DOHH2 (cell line): ENCODE measurements around the gene LIPC.

Source experiments
- H3F3A ChIP-seq: fragments of 200-600 bp; sonication (generic), shearing (Covaris generic); 2 replicates; pipeline ENCODE4 v1.6.0; 2016; ENCODE audit warnings: antibody characterized with exemption, mild to moderate bottlenecking; ENCODE audit not compliant: control insufficient read depth, insufficient read depth
- H3K27ac ChIP-seq: fragments of 200-600 bp; sonication (generic); 2 replicates; pipeline ENCODE4 v1.5.1; 2014; ENCODE audit warnings: low read depth, mild to moderate bottlenecking, low read length, moderate library complexity
- H3K27me3 ChIP-seq: fragments of 200-600 bp; sonication (generic); 2 replicates; pipeline ENCODE4 v1.6.1; 2014; ENCODE audit warnings: mild to moderate bottlenecking, low read length, mixed read lengths; ENCODE audit not compliant: control insufficient read depth
- H3K36me3 ChIP-seq: fragments of 200-600 bp; sonication (generic); 2 replicates; pipeline ENCODE4 v1.6.1; 2014; ENCODE audit warnings: mild to moderate bottlenecking, low read length, moderate library complexity, mixed read lengths; ENCODE audit not compliant: control insufficient read depth
- H3K4me1 ChIP-seq: fragments of 200-600 bp; sonication (generic); 2 replicates; pipeline ENCODE4 v1.6.1; 2014; ENCODE audit warnings: mild to moderate bottlenecking, low read length, mixed read lengths; ENCODE audit not compliant: control insufficient read depth
- H3K4me2 ChIP-seq: fragments of 200-600 bp; sonication (generic); 2 replicates; pipeline ENCODE4 v1.6.0; 2014; ENCODE audit warnings: mild to moderate bottlenecking, low read length, moderate library complexity
- H3K4me3 ChIP-seq: fragments of 200-600 bp; sonication (generic); 2 replicates; pipeline ENCODE4 v1.5.1; 2014; ENCODE audit warnings: mild to moderate bottlenecking, low read length, mixed read lengths
- H3K79me2 ChIP-seq: fragments of 200-600 bp; sonication (generic); 2 replicates; pipeline ENCODE4 v1.6.1; 2014; ENCODE audit warnings: mild to moderate bottlenecking, low read length, mixed read lengths; ENCODE audit not compliant: control insufficient read depth
- H3K9me2 ChIP-seq: fragments of 200-600 bp; sonication (generic); replicated peaks from 2 replicates; pipeline ENCODE4 v1.6.1; 2014; ENCODE audit warnings: mild to moderate bottlenecking, low read length, mixed read lengths; ENCODE audit not compliant: control insufficient read depth
- H3K9me3 ChIP-seq: fragments of 200-600 bp; sonication (generic); 2 replicates; pipeline ENCODE4 v1.6.1; 2014; ENCODE audit warnings: antibody characterized with exemption, low read length, mixed read lengths; ENCODE audit not compliant: control insufficient read depth, insufficient read depth
- H4K20me1 ChIP-seq: fragments of 200-600 bp; sonication (generic); 2 replicates; pipeline ENCODE4 v1.6.0; 2014; ENCODE audit warnings: low read depth, mild to moderate bottlenecking, antibody characterized with exemption, low read length, moderate library complexity; ENCODE audit not compliant: control insufficient read depth, insufficient read depth
- CTCF ChIP-seq: fragments of 200-600 bp; sonication (generic); IDR thresholded peaks from one replicate; pipeline ENCODE4 v1.5.1; 2014; ENCODE audit warnings: antibody characterized with exemption, mild to moderate bottlenecking, low read depth, low read length; ENCODE audit not compliant: poor library complexity, severe bottlenecking
- EZH2phosphoT487 ChIP-seq: fragments of 200-600 bp; sonication (generic); IDR thresholded peaks from 2 replicates; pipeline ENCODE4 v1.6.1; 2017; ENCODE audit warnings: borderline replicate concordance, mild to moderate bottlenecking, antibody characterized with exemption, low read length, moderate library complexity, mixed read lengths

Gene LIPC

GRCh38 chr15:58469432-58470353 is 37.9 kb downstream of the LIPC start:
- no peak overlapping the region for H3K4me2 ChIP-seq

DNA sequence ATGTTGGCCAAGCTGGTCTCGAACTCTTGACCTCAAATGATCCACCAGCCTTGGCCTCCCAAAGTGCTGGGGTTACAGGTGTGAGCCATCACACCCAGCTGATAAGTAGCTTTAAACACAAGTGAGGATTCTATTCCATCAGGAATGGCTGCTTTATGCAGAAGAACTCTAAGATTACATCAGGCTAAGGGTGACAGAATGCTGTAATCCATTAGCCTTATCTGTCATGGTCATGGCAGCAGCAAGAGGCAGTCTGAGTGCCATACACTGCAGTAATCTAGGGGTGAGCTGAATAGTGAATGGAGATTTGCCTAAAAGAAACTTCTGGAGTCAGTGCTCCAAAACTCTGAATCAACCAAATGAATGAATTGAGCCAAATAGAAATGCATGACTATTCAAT is 39.6 kb downstream of the LIPC start:
- Histone ChIP-seq H3F3A (no peaks in the 10 kb centered on the region), H4K20me1 (no peaks in the 10 kb centered on the region), H3K27ac (no peak overlapping the region), H3K4me3 (no peak overlapping the region), H3K9me2 (no peaks in the 10 kb centered on the region), H3K27me3 (no peaks in the 10 kb centered on the region), H3K36me3 (no peaks in the 10 kb centered on the region), H3K4me2 (no peak overlapping the region), H3K9me3 (no peaks in the 10 kb centered on the region), H3K4me1 (no peaks in the 10 kb centered on the region), H3K79me2 (no peaks in the 10 kb centered on the region)
- TF ChIP-seq EZH2phosphoT487: no peak
- no peak for TF ChIP-seq CTCF

More at GRCh38 chr15:58469432-58470353, 37.9 kb downstream of the LIPC start:
- no peaks in the 10 kb centered on the region for H3K27me3 ChIP-seq
- no peak overlapping the region for H3K27ac ChIP-seq
- no peaks in the 10 kb centered on the region for H3F3A ChIP-seq
- H3K4me3 ChIP-seq: no peak overlapping the region
- no peaks in the 10 kb centered on the region for H3K9me2 ChIP-seq
- H3K79me2 ChIP-seq: no peaks in the 10 kb centered on the region
- no peaks in the 10 kb centered on the region for H3K36me3 ChIP-seq
- TF ChIP-seq CTCF (no peak), EZH2phosphoT487 (no peak)
- no peaks in the 10 kb centered on the region for H3K9me3 ChIP-seq
- no peaks in the 10 kb centered on the region for H4K20me1 ChIP-seq
- H3K4me1 ChIP-seq: no peaks in the 10 kb centered on the region

GRCh38 chr15:58472221-58472620 is 40.4 kb downstream of the LIPC start:
- no peaks in the 10 kb centered on the region for H3K4me1 ChIP-seq
- no peaks in the 10 kb centered on the region for H3K27me3 ChIP-seq
- no peaks in the 10 kb centered on the region for H4K20me1 ChIP-seq
- H3K4me2 ChIP-seq: no peak overlapping the region
- H3K9me2 ChIP-seq: no peaks in the 10 kb centered on the region
- no peaks in the 10 kb centered on the region for H3F3A ChIP-seq
- H3K27ac ChIP-seq: no peak overlapping the region
- no peaks in the 10 kb centered on the region for H3K79me2 ChIP-seq
- no peak overlapping the region for H3K4me3 ChIP-seq
- H3K36me3 ChIP-seq: no peaks in the 10 kb centered on the region
- H3K9me3 ChIP-seq: no peaks in the 10 kb centered on the region
- TF ChIP-seq EZH2phosphoT487: no peak
- no peak for TF ChIP-seq CTCF
